C4-2B (cell line): Measurements from ENCODE around the gene NOS3.

Source experiments
- ZFX ChIP-seq: fragments of 450-650 bp; IDR thresholded peaks from 2 replicates; pipeline ENCODE4 v1.6.1; 2017
- TF ChIP-seq, protein P1 (sequence below): fragments of 450-650 bp; conservative IDR thresholded peaks from 2 replicates; pipeline ENCODE4 v1.5.1; 2017; ENCODE audit warnings: mild to moderate bottlenecking

DNA sequence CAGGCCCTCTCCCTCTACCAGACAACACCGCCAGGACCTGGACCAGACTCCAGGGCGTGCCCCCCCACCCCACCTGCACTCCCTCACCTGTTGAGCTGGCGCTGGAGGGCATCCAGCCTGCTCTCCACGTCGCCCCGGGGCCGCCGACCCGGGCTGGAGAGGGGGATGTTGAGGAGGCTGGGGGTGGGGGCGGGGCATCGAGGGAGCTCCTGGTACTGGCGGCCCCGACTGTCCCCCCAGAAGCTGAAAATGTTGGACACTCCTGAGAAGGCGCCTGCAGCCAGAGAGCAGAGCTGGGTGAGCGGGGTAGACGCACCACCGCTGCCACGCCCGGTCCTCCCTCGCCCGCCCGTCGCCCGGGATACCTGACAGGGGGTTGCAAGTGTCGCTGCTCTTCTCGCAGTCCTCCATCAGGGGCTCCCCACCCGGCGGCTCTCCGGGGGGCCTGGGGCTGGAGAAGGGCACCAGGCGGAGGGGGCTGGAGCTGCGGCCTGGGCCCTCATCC lies 43.5 kb upstream of the NOS3 start:
- TF ChIP-seq, protein P1, sequence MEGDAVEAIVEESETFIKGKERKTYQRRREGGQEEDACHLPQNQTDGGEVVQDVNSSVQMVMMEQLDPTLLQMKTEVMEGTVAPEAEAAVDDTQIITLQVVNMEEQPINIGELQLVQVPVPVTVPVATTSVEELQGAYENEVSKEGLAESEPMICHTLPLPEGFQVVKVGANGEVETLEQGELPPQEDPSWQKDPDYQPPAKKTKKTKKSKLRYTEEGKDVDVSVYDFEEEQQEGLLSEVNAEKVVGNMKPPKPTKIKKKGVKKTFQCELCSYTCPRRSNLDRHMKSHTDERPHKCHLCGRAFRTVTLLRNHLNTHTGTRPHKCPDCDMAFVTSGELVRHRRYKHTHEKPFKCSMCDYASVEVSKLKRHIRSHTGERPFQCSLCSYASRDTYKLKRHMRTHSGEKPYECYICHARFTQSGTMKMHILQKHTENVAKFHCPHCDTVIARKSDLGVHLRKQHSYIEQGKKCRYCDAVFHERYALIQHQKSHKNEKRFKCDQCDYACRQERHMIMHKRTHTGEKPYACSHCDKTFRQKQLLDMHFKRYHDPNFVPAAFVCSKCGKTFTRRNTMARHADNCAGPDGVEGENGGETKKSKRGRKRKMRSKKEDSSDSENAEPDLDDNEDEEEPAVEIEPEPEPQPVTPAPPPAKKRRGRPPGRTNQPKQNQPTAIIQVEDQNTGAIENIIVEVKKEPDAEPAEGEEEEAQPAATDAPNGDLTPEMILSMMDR, result no peak
- no peak for TF ChIP-seq ZFX
